Hypothalamus (tissue), 51 donors: Measurements from ENCODE around the gene CD209.
"Not testable (repeated sequence)": the region's sequence is repeated elsewhere in the genome, so short reads cannot be mapped to it uniquely, and the experiment has no call there.

Source experiments
- DNase-seq, 51 donors: peaks; one replicate each; lab custom pipeline; 2025; lab: John Stamatoyannopoulos, UW

The CD209 gene

DNA sequence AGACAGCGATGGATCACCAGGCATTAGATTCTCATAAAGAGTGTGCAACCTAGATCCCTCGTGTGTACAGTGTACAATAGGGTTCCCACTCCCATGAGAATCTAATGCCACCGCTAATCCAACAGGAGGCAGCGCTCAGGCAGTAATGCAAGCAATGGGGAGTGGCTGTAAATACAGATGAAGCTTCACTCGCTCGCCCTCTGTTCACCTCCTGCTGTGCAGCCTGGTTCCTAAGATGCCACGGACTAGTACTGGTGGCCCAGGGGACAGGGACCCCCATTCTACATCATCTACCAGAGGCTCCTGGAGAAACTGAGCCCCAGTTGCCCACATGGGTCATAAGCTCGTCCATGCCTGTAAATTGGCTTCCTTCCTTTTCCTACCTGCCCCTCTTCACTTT lies 23.7 kb upstream of the CD209 start:
- DNase-seq: no peak

GRCh38 chr19:7769171-7769570 lies 21.8 kb upstream of the CD209 start:
- DNase-seq: no peak

DNA sequence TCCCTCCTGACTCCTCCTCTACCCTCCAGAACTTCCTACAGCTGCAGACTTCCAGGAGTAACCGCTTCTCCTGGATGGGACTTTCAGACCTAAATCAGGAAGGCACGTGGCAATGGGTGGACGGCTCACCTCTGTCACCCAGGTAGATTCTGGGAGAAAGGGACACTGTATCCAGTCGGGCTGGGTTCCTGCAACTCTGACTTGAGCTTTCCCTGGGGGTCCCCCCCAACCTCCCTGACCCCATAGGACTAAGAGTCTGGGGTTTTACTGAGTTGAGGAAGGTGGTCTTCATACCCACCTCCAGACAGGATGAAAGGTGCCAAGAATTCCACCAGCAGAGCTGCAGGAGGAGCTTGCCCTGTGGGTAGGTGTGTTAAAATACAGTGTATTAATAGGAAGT lies 20.2 kb upstream of the CD209 start:
- no peak for DNase-seq

GRCh38 chr19:7766535-7766934 lies 19.2 kb upstream of the CD209 start:
- DNase-seq: no peak

DNA sequence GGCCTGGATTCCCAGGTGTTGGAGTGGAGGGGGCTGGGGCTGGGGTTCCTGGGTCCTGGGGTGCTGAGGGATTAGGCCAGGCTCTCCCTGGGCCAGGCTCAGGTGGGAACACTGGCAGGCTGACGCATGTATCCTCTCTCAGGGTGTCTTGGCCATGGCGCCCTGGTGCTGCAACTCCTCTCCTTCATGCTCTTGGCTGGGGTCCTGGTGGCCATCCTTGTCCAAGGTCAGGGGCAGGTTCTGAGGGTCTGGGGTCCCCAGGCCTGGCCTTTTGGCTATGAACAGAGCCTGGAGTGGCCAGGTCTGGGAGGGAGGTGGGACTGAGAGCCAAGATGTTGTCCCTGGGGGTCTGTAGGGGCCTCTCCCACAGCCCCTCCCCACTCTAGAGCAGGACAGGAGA lies 17.7 kb upstream of the CD209 start:
- not testable (repeated sequence) for DNase-seq

DNA sequence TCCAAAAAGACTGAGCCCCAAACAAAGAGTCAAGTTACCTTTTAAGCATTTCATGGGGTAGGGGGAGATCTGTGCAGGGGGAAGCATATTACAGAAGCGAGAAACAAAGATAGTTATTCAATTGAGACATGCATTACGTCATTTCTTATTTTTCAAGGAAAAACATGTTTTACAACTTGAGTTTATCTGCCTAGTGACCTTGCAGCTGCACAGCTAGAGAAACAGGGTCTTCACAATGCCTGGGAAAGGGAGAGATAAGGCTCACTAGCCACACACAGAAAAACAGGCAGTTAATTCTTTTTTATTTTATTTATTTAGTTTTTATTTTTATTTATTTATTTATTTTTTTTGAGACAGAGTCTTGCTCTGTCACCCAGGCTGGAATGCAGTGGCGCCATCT lies 16.8 kb upstream of the CD209 start:
- not testable (repeated sequence) for DNase-seq

GRCh38 chr19:7763696-7764095 lies 16.4 kb upstream of the CD209 start:
- DNase-seq: no peak

DNA sequence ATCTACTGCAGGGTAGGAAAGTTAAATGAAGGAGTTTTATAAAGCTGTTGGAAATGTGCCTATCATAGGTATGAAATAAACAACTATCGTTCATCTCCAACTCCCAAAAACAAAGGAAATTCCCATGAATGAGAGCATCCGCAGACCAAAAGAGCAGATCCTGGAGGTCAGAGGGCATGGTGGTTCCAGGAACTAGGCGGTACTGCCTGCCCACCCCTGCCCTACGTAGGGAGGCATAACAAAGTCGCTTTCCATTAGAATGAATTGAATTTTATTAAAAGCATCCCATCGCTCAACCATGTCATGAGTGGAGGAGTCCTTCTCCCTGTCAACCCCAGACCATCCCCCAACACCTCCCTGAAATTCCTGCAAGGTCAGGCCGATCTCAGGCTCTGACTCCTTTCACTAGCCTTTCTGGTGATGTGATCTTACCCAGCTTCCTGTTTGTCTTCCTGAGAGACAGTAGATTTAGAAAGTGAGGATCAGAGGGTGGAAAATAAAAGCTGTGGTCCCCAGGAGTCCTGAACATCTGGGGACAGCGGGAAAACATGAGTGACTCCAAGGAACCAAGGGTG lies 15.5 kb upstream of the CD209 start, which contains the start of gene CLEC4M:
TSS of gene CLEC4M (plus strand) at position 525 of the 575 bp plus-strand sequence. CDS start at position 549, 24 bp downstream.
- no peak for DNase-seq

DNA sequence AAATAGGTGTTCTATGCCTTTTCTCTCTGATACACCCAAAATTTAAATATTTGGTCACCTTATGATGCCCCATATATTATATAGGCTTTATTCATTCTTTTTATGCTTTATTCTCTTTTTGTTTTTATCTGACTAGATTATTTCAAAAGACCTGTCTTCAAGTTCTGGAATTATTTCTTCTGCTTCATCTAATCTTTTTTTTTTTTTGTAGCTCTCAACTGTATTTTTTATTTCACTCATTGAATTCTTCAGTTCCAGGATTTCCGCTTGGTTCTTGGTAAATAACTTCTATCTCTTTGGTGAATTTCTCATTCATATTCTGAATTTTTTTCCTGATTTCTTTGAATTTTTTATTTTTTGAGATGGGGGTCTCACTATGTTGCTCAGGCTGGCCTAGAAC lies 11.8 kb upstream of the CD209 start:
- no peak for DNase-seq

GRCh38 chr19:7757358-7757757 lies 10.0 kb upstream of the CD209 start:
- DNase-seq: no peak

DNA sequence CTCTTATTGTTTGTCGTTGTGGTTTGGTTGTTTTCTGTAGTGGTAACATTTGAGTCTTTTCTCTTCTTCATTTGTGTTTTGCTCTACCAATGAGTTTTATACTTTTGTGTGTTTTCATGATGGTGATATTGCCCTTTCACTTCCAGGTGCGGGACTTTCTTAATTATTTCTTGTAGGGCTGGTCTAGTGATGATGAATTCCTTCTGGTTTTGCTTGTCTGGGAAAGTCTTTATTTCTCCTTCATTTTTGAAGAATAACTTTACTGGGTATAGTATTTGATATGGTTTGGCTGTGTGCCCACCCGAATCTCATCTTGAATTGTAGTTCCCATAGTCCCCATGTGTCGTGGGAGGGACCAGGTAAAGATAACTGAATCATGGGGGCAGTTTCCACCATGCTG lies 8.9 kb upstream of the CD209 start:
- DNase-seq: no peak

DNA sequence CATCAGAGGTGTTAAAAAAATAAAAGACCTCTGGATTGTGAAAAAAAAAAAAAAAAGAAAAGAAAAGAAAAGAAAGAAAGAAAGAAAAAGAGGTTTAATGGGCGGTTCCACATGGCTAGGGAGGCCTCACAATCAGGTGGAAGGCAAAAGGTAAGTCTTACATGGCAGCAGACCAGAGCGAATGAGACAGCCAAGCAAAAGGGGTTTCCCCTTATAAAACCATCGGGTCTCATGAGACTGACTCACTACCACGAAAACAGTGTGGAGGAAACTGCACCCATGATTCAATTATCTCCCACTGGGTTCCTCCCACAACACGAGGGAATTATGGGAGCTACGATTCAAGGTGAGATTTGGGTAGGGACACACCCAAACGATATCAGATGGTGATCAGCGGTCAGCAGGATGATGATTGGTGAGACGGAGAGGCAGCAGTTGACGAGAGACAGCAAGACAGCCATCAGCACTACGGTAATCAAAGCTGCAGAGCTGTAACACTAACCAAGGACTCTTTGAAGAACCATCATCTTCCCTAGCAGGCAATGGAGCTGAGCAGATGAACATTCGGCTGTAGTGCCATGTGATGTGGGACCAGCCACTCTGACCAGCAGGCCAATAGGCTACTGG lies 3.9 kb upstream of the CD209 start:
- DNase-seq: no peak

DNA sequence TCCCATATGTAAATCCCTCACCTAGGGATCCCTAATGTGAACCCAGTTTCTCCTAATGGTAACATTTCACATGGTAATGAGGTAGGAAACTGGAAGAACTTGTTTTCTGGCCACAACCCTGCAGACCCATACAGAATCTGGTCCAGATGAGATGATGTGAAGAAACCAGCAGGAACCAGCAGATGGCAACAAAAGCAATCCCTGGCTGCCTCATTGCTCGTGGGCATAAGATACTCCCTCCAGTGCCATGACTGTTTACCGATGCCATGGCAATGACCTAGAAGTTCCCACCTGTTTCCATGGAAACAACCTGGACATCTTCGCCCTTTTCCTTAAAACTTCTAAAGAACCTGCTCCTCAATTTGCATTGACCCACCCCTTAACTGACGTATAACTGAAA lies 1.4 kb upstream of the CD209 start:
- DNase-seq: no peak

GRCh38 chr19:7748171-7748570 lies 837 bp upstream of the CD209 start:
- no peak for DNase-seq

DNA sequence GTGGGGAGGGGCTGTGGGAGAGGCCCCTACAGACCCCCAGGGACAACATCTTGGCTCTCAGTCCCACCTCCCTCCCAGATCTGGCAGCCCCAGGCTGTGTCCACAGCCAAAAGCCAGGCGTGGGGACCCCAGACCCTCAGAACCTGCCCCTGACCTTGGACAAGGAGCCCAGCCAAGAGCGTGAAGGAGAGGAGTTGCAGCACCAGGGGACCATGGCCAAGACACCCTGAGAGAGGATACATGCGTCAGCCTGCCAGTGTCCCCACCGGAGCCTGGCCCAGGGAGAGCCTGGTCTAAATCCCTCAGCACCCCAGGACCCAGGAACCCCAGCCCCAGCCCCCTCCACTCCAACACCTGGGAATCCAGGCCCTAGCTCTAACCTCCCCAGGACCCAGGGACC lies 1.0 kb downstream of the CD209 start:
- DNase-seq: not testable (repeated sequence)

DNA sequence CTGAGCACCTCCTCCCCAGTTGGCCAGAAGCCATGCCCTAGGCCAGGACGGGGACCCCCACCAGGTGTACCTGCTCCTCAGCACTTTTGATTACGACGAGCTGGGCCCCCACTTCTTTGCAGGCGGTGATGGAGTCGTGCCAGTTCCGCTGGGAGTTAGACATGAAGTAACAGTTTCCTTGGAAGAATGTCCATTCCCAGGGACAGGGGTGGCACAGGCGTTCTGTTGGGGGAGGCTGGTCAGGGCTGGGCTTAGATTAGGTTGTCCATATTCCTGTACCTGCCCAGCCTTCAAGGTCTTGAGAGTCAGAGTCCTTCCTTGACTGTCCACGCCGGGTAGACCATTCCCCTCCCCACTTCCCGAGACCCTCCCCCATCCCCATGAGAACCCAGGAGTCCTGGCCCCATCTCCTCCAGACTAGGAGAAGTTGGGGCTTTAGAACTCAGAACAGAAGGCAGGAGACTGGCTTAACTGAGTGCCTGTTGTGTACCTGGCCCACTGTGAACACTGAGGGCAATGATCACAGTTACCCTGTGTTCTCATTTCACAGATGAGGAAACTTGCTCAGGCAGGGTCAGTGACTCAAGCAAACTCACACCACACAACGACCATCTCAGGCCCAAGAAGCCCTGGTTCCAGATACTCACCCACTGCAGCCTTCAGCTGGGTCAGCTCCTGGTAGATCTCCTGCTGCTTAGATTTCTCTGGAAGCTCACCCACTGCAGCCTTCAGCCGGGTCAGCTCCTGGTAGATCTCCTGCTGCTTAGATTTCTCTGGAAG lies 2.3 kb downstream of the CD209 start:
- no peak for DNase-seq

DNA sequence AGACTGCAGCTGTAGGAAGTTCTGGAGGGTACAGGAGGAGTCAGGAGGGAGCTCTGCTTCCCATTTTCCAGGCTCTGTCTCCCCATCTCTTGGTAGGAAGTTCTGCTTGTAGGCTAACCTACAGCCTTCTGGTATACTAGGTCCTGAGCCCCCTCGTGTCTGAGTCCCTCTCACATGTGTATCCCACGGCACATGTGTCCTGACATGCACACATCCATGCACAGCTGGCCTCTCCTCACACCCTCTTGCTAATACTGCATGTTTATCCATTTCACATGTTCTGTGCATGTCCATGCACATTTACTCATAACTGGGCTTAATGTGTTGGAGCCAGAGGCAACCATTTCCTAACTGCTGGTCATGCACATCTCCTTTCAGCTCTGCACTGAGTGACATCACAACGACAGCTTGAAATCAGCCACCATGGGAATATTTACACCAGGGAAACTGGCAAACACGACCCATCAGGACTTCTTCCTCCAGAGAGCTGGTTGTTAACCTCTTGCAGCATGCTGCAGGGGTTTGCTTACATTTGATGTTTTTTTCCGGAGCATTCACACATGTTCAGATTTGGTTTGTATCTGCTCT lies 3.0 kb downstream of the CD209 start:
- DNase-seq: no peak

GRCh38 chr19:7743425-7743841 lies 3.9 kb downstream of the CD209 start:
- no peak for DNase-seq

- no peak for DNase-seq
These were observed 4.3 kb downstream of the CD209 start for GRCh38 chr19:7742991-7743390.

- DNase-seq: no peak
These were observed 4.8 kb downstream of the CD209 start for GRCh38 chr19:7742575-7742974.

- DNase-seq: no peak
These were observed 6.7 kb downstream of the CD209 start for GRCh38 chr19:7740682-7741054.
